HG02970 (cell line): ENCODE data around the gene NAALADL1.
A peak's percentile ranks its signal among the peaks of the same experiment; 100 is the strongest.

ENCODE experiments used
- ATAC-seq: cut with Tn5 transposase; IDR thresholded peaks from one replicate; pipeline ENCODE4 v1.9.1; 2021; ENCODE audit warnings: mild to moderate bottlenecking, moderate library complexity, moderate number of reproducible peaks; ENCODE audit not compliant: unreplicated experiment, low FRiP score

Gene NAALADL1

GRCh38 chr11:65083134-65083833, 24.9 kb upstream of the NAALADL1 start:
- peak; percentile 12 for ATAC-seq

GRCh38 chr11:65078786-65079342, 20.5 kb upstream of the NAALADL1 start:
- ATAC-seq, result no peak

GRCh38 chr11:65078151-65078550, 19.8 kb upstream of the NAALADL1 start:
- ATAC-seq, result no peak

- no peak for ATAC-seq
Observed at GRCh38 chr11:65077451-65077850, 19.1 kb upstream of the NAALADL1 start.

GRCh38 chr11:65072631-65072966, 14.2 kb upstream of the NAALADL1 start:
- no peak for ATAC-seq

GRCh38 chr11:65071907-65072630, 13.7 kb upstream of the NAALADL1 start:
- ATAC-seq, result no peak

GRCh38 chr11:65069217-65069616, 10.9 kb upstream of the NAALADL1 start:
- ATAC-seq, result no peak

GRCh38 chr11:65067446-65067845, 9.1 kb upstream of the NAALADL1 start:
- ATAC-seq, result no peak

- ATAC-seq, result no peak
Observed at GRCh38 chr11:65066805-65067291, 8.5 kb upstream of the NAALADL1 start.

- ATAC-seq, result no peak
Observed at GRCh38 chr11:65066315-65066714, 8.0 kb upstream of the NAALADL1 start.

- ATAC-seq, result no peak
Observed at GRCh38 chr11:65065851-65066250, 7.5 kb upstream of the NAALADL1 start.

- ATAC-seq, result no peak
Observed at GRCh38 chr11:65064847-65065240, 6.5 kb upstream of the NAALADL1 start.

- no peak for ATAC-seq
Observed at GRCh38 chr11:65063532-65063931, 5.2 kb upstream of the NAALADL1 start.

GRCh38 chr11:65060913-65061408, 2.6 kb upstream of the NAALADL1 start:
- no peak for ATAC-seq

- no peak for ATAC-seq
Observed at GRCh38 chr11:65059959-65060824, 1.8 kb upstream of the NAALADL1 start.

GRCh38 chr11:65059523-65059922, 1.2 kb upstream of the NAALADL1 start:
- ATAC-seq, result no peak

- ATAC-seq, result no peak
Observed at GRCh38 chr11:65058012-65058411, 341 bp downstream of the NAALADL1 start.

- no peak for ATAC-seq
Observed at GRCh38 chr11:65057526-65057925, 827 bp downstream of the NAALADL1 start.

- ATAC-seq, result no peak
Observed at GRCh38 chr11:65056999-65057398, 1.4 kb downstream of the NAALADL1 start.

GRCh38 chr11:65055538-65055937, 2.8 kb downstream of the NAALADL1 start:
- no peak for ATAC-seq
